Pancreas (tissue), 10 donors: ENCODE data around the gene FOCAD. TPM values are rescaled to one million over a fixed set of nuclear protein-coding genes. Genes with fewer than 3 reads are reported as not detected.

Experiments
- ATAC-seq, 4 donors: fragments of 200-7000 bp; cut with Tn5 transposase; one replicate each; pipeline versions ENCODE4 v1.8.0 to v1.9.1; 2020; ENCODE audit warnings: mild to moderate bottlenecking in 4 of 4, moderate library complexity in 4 of 4
- DNase-seq, 6 donors: peaks; one replicate each; pipeline ENCODE4 v3.0.0-alpha.2; 2020
- FAIRE-seq: peaks from 2 replicates; lab custom pipeline; 2012; peaks lifted over from hg19 to GRCh38; lab: Jason Lieb, UNC
- H3K27ac ChIP-seq, 4 donors: fragments of 200-600 bp; sonication (generic); 1 replicate in 3 of 4; 2 replicates in 1 of 4; pipeline versions ENCODE4 v1.5.0 to v1.8.0; 2020
- H3K27me3 ChIP-seq, 4 donors: fragments of 200-600 bp; one replicate each; pipeline ENCODE4 v1.8.0; 2021
- H3K36me3 ChIP-seq, 3 donors: fragments of 200-600 bp; sonication (generic) in 1 of 3; one replicate each; pipeline versions ENCODE4 v1.5.0 to v1.8.0; 2020 to 2021
- H3K4me1 ChIP-seq, 3 donors: fragments of 200-600 bp; one replicate each; pipeline ENCODE4 v1.8.0; 2021
- H3K4me3 ChIP-seq, 4 donors: fragments of 200-600 bp; sonication (generic) in 2 of 4; one replicate each; pipeline versions ENCODE4 v1.5.0 to v1.8.0; 2020 to 2021
- H3K9me3 ChIP-seq, 4 donors: fragments of 200-600 bp; one replicate each; pipeline ENCODE4 v1.8.0; 2021
- CTCF ChIP-seq, 4 donors: fragments of 200-600 bp; sonication (generic) in 3 of 4; IDR thresholded peaks; one replicate each; pipeline versions ENCODE4 v1.5.0 to v1.8.0; 2021; ENCODE audit warnings: antibody characterized with exemption in 4 of 4
- WGBS, 2 donors: extraction: QIAGEN DNeasy Blood & Tissue Kit; methylation state at CpG; one replicate each; pipeline ENCODE4 v1.1.7; 2013; 5-methylcytosine and 5-hydroxymethylcytosine counted together
- intact Hi-C, 3 donors: fragments of 100-400 bp; cut with DNase I; formaldehyde crosslinking; loops; one replicate each; pipeline versions ENCODE4 v1.11.1 to v1.14.2; 2022
- polyA plus RNA-seq, 2 donors: library from polyadenylated mRNA; stranded (reverse); fragments of 200-250 nt; gene quantifications; one replicate each; pipeline ENCODE4 v1.2.3, GENCODE V29; 2013
- total RNA-seq, 6 donors: library from RNA; stranded (reverse); fragmentation: NEBNext Ultra II Directional in 4 of 6; extraction: Animal tissue kit (Norgen Biotek cat#: 25700) in 4 of 6; gene quantifications; one replicate each; pipeline versions ENCODE4 v1.2.1 to v1.2.4, GENCODE V29; 2021 to 2023
- donor health status: healthy with polysubstance abuse.
- donor health status: DM: no; HTN: no; CAD: no; lungs with moderate emphysema.
- donor health status: DM: no; HTN: no; CAD: no.
- donor health status: control.
- donor health status: control.
- donor health status: Bipolar disorder and iron deficiency.
- donor health status: DM: yes; HTN: yes; CAD: no.
- donor health status: DM: no; HTN: no; CAD: no.
- donor health status: DM: no; HTN: no; CAD: no.
- donor health status: DM: yes; HTN: yes; CAD: no.

Gene FOCAD
- total and polyA plus RNA-seq, 8 donors, result 5.4 to 27.7 (median 16.8) TPM

- intact Hi-C loops, result no loop called here
- WGBS, 2 donors, result 98 to 100% methylated on average over 1 of the region's 1 CpG
- Histone ChIP-seq H3K27me3 (no peaks in the 10 kb centered on the region), H3K27ac (no peak overlapping the region), H3K4me1 (no peaks in the 10 kb centered on the region), H3K36me3 (peaks cover 0 to 6% (median 0%) of the 10 kb centered on the region in 3 donors), H3K9me3 (no peaks in the 10 kb centered on the region), H3K4me3 (no peak overlapping the region)
- no peak for TF ChIP-seq CTCF (IDR thresholded peaks at IDR 0.05)
- no peak for FAIRE-seq
- no peak for ATAC-seq
- no peak for DNase-seq
These were observed 86.9 kb downstream of the FOCAD start for GRCh38 chr9:20770947-20771346.

- TF ChIP-seq CTCF (IDR thresholded peaks at IDR 0.05), result no peak
- ATAC-seq (no peak), DNase-seq (no peak), FAIRE-seq (no peak)
- WGBS, 2 donors, result 95 to 98% methylated on average over 2 of the region's 2 CpGs
- peaks cover 0 to 6% (median 0%) of the 10 kb centered on the region in 3 donors for H3K36me3 ChIP-seq
- H3K4me1 ChIP-seq, result no peaks in the 10 kb centered on the region
- H3K9me3 ChIP-seq, result no peaks in the 10 kb centered on the region
- H3K27me3 ChIP-seq, result no peaks in the 10 kb centered on the region
- H3K4me3 ChIP-seq, result no peak overlapping the region
- intact Hi-C loops, result no loop called here
- no peak overlapping the region for H3K27ac ChIP-seq
These were observed 87.7 kb downstream of the FOCAD start for GRCh38 chr9:20771729-20772128.

GRCh38 chr9:20775683-20776082 lies 91.6 kb downstream of the FOCAD start:
- FAIRE-seq (no peak), ATAC-seq (no peak)
- 95 to 98% methylated on average over 2 of the region's 2 CpGs for WGBS, 2 donors

GRCh38 chr9:20781092-20781491 lies 97.0 kb downstream of the FOCAD start:
- ATAC-seq (no peak), DNase-seq (no peak), FAIRE-seq (no peak)
- no peaks in the 10 kb centered on the region for H3K4me1 ChIP-seq
- no peak overlapping the region for H3K4me3 ChIP-seq
- TF ChIP-seq CTCF (IDR thresholded peaks at IDR 0.05), result no peak
- no peaks in the 10 kb centered on the region for H3K27me3 ChIP-seq
- H3K36me3 ChIP-seq, result no peaks in the 10 kb centered on the region
- intact Hi-C loops, result no loop called here
- H3K9me3 ChIP-seq, result no peaks in the 10 kb centered on the region
- no peak overlapping the region for H3K27ac ChIP-seq

More at GRCh38 chr9:20775683-20776082, 91.6 kb downstream of the FOCAD start:
- intact Hi-C loops, result no loop called here
- no peak for DNase-seq
- no peak for TF ChIP-seq CTCF (IDR thresholded peaks at IDR 0.05)
- no peak overlapping the region for H3K4me3 ChIP-seq
- H3K4me1 ChIP-seq, result no peaks in the 10 kb centered on the region
- no peaks in the 10 kb centered on the region for H3K27me3 ChIP-seq
- H3K36me3 ChIP-seq, result no peaks in the 10 kb centered on the region
- H3K27ac ChIP-seq, result no peak overlapping the region
- no peaks in the 10 kb centered on the region for H3K9me3 ChIP-seq

GRCh38 chr9:20782289-20782688 lies 98.2 kb downstream of the FOCAD start:
- FAIRE-seq, result no peak
- 94% methylated on average over 5 of the region's 5 CpGs for WGBS, 2 donors
- no peak for DNase-seq

More at GRCh38 chr9:20782289-20782688, 98.2 kb downstream of the FOCAD start:
- ATAC-seq, result no peak
- TF ChIP-seq CTCF (IDR thresholded peaks at IDR 0.05), result no peak
- Histone ChIP-seq H3K36me3 (no peaks in the 10 kb centered on the region), H3K4me3 (no peak overlapping the region), H3K27me3 (no peaks in the 10 kb centered on the region), H3K4me1 (no peaks in the 10 kb centered on the region), H3K9me3 (no peaks in the 10 kb centered on the region), H3K27ac (no peak overlapping the region)
- intact Hi-C loops, result no loop called here
